HL-60 (cell line): ENCODE measurements around the gene OGA.

ENCODE experiments used
- DNase-seq, 2 experiments: peaks; one replicate each; pipeline ENCODE4 v3.0.0-alpha.2; 2010 to 2020; ENCODE audit warnings: low read depth in 1 of 2, low spot score in 1 of 2
- H3K27ac ChIP-seq: fragments of 250-450 bp; sonication (Bioruptor Pico); replicated peaks from 2 replicates; pipeline ENCODE4 v1.5.1; 2020; ENCODE audit warnings: mild to moderate bottlenecking, moderate library complexity
- H3K27me3 ChIP-seq: fragments of 250-450 bp; sonication (Bioruptor Pico); 2 replicates; pipeline ENCODE4 v1.5.1; 2021; ENCODE audit warnings: mild to moderate bottlenecking, moderate library complexity; ENCODE audit not compliant: insufficient read depth, poor library complexity, severe bottlenecking
- H3K4me3 ChIP-seq: replicated peaks from 2 replicates; pipeline ENCODE4 v1.5.1; 2011; ENCODE audit warnings: mild to moderate bottlenecking, control low read depth, low read length; ENCODE audit not compliant: insufficient read depth
- GABPA ChIP-seq: IDR thresholded peaks from 2 replicates; pipeline ENCODE4 v1.6.1; 2012; ENCODE audit warnings: low read depth
- POLR2AphosphoS5 ChIP-seq: IDR thresholded peaks from 2 replicates; pipeline ENCODE4 v1.6.1; 2012; ENCODE audit warnings: low read depth
- SPI1 ChIP-seq: IDR thresholded peaks from 2 replicates; pipeline ENCODE4 v1.6.1; 2012; ENCODE audit warnings: low read depth, mild to moderate bottlenecking, borderline replicate concordance
- TF ChIP-seq, protein P1 (sequence below): IDR thresholded peaks from one replicate; pipeline ENCODE4 v1.5.1; 2011; ENCODE audit warnings: low read length, control low read depth, inconsistent platforms; ENCODE audit not compliant: insufficient read depth
- TF ChIP-seq, protein P2 (sequence below): IDR thresholded peaks from 2 replicates; pipeline ENCODE4 v1.6.1; 2012; ENCODE audit warnings: low read depth; ENCODE audit not compliant: insufficient replicate concordance

OGA gene

DNA sequence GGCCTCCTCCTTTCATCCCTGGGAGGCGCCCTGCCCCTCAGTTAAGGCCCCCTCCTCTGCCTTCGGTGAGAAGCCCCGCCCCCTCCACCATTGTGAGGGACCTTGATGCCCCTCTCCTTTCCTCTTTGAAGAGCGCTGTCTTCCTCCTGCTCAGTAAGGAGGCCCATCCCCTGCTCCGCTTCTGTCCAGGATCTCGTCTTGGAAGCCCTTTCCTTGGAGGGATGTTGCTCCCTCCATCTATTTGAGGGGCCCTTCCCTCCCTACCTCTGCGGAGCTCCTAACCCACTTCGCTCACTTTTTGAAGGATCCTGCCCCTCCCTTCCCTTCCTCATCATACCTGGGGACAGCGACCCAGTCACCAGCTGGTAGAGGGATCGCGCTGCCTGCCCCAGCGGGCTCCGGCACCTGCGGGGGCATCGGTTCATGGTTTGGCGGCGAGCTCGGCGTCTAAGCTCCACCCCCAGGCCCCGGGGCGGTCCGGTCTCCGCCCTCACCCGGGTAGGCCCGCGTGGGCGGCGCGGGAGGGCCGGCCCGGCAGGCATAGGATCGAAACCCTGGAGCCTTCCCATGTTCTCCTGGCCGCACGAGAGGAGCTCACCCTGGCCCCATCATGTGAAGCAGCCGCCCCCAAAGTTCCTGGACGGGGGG lies 21.3 kb upstream of the OGA start:
- TF ChIP-seq SPI1, result no peak
- TF ChIP-seq, protein P1, sequence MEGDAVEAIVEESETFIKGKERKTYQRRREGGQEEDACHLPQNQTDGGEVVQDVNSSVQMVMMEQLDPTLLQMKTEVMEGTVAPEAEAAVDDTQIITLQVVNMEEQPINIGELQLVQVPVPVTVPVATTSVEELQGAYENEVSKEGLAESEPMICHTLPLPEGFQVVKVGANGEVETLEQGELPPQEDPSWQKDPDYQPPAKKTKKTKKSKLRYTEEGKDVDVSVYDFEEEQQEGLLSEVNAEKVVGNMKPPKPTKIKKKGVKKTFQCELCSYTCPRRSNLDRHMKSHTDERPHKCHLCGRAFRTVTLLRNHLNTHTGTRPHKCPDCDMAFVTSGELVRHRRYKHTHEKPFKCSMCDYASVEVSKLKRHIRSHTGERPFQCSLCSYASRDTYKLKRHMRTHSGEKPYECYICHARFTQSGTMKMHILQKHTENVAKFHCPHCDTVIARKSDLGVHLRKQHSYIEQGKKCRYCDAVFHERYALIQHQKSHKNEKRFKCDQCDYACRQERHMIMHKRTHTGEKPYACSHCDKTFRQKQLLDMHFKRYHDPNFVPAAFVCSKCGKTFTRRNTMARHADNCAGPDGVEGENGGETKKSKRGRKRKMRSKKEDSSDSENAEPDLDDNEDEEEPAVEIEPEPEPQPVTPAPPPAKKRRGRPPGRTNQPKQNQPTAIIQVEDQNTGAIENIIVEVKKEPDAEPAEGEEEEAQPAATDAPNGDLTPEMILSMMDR, result no peak
- DNase-seq, result no peak
- no peak overlapping the region for H3K4me3 ChIP-seq
- no peak overlapping the region for H3K27ac ChIP-seq
- no peaks in the 10 kb centered on the region for H3K27me3 ChIP-seq

DNA sequence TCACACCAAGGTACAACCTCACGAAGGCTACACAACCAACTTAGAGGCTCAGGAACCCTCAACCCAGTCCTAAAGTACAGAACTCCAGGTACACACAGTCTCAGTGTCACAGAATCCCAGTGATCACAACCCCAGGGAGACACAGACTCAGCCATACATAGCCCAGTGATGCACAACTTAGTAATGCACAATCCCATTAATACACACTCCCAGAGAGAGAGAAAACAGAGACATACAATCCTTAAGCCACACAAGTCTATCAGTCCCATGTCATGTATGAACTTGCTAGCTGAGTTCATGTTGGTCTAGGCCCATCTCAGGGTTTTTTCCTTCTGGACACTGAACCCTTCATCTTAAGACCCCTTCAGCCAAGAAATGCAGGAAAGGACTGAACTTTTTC lies 20.8 kb upstream of the OGA start:
- TF ChIP-seq GABPA (no peak), SPI1 (no peak), POLR2AphosphoS5 (no peak)
- TF ChIP-seq, protein P2, sequence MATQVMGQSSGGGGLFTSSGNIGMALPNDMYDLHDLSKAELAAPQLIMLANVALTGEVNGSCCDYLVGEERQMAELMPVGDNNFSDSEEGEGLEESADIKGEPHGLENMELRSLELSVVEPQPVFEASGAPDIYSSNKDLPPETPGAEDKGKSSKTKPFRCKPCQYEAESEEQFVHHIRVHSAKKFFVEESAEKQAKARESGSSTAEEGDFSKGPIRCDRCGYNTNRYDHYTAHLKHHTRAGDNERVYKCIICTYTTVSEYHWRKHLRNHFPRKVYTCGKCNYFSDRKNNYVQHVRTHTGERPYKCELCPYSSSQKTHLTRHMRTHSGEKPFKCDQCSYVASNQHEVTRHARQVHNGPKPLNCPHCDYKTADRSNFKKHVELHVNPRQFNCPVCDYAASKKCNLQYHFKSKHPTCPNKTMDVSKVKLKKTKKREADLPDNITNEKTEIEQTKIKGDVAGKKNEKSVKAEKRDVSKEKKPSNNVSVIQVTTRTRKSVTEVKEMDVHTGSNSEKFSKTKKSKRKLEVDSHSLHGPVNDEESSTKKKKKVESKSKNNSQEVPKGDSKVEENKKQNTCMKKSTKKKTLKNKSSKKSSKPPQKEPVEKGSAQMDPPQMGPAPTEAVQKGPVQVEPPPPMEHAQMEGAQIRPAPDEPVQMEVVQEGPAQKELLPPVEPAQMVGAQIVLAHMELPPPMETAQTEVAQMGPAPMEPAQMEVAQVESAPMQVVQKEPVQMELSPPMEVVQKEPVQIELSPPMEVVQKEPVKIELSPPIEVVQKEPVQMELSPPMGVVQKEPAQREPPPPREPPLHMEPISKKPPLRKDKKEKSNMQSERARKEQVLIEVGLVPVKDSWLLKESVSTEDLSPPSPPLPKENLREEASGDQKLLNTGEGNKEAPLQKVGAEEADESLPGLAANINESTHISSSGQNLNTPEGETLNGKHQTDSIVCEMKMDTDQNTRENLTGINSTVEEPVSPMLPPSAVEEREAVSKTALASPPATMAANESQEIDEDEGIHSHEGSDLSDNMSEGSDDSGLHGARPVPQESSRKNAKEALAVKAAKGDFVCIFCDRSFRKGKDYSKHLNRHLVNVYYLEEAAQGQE, result no peak
- TF ChIP-seq, protein P1, result no peak
- DNase-seq, result no peak
- no peak overlapping the region for H3K27ac ChIP-seq
- no peak overlapping the region for H3K4me3 ChIP-seq
- H3K27me3 ChIP-seq, result no peaks in the 10 kb centered on the region

DNA sequence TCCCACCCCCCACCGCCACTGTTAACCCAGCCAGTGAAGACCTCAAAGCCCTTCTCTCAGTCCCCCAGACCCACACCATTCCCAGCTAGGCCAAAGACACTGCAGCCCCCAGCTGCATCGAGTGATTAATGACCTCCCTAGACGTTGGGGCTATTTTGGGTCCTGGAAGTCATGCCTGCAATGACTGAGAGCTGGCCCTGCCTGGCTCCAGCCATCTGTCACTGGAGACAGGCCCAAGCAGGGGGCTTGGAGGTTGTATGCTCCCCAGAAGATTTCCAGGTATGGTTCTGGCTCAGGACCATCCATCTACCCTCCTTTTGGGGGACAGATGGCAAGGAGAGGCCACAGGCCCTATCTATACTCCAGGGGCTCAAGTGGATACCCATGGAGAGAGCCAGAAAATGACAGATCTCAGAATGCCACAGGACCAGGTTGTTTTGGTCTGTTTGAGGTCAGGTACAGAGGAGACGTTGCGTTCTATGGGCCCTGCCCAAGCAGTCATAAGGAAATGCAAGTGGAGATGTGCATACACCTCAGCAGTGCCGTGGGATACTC lies 20.2 kb upstream of the OGA start:
- H3K27me3 ChIP-seq, result no peaks in the 10 kb centered on the region
- no peak for DNase-seq
- H3K27ac ChIP-seq, result no peak overlapping the region
- TF ChIP-seq, protein P2, result no peak
- TF ChIP-seq, protein P1, result no peak
- TF ChIP-seq SPI1 (no peak), POLR2AphosphoS5 (no peak), GABPA (no peak)
- no peak overlapping the region for H3K4me3 ChIP-seq

DNA sequence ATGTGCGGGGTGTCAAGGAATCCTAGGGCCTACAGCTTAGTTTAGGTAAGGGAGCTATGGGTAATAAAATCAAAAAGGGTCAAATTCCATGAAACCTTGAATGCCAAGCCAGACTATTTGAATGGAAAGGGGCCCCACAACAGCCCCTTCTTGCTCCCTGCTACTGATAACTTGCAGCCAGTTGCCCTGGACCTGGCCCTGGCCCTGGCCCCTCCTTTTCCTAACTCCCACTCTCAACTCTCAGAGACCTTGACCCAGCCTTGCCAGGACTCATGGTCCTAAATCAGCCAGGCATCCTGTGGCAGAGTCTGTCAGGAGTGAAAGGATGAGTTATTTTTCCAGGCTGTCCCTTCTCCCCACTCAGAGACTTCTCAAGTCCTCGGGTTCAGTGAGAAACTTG lies 19.5 kb upstream of the OGA start:
- Histone ChIP-seq H3K27me3 (no peaks in the 10 kb centered on the region), H3K4me3 (no peak overlapping the region), H3K27ac (no peak overlapping the region)
- no peak for TF ChIP-seq GABPA
- TF ChIP-seq, protein P2, result no peak
- no peak for TF ChIP-seq POLR2AphosphoS5
- no peak for TF ChIP-seq SPI1
- TF ChIP-seq, protein P1, result no peak
- DNase-seq, result no peak
